Measurements from ENCODE around the gene AGBL1.
"Not testable (repeated sequence)": the region's sequence is repeated elsewhere in the genome, so short reads cannot be mapped to it uniquely, and the experiment has no call there.

Gene AGBL1

GRCh38 chr15:86961669-86962068 is 882.0 kb downstream of the AGBL1 start:
- H3K9me3 Mint-ChIP-seq = no peaks in the 10 kb centered on the region
- no peak for DNase-seq
- no peaks in the 10 kb centered on the region for H3K36me3 Mint-ChIP-seq
- no peaks in the 10 kb centered on the region for H3K27me3 Mint-ChIP-seq
- no peak overlapping the region for H3K27ac Mint-ChIP-seq
- no peak overlapping the region for H3K4me3 Mint-ChIP-seq
- CTCF ChIA-PET = no interaction called here
- no peaks in the 10 kb centered on the region for H3K4me1 Mint-ChIP-seq

GRCh38 chr15:86964271-86964670 is 884.6 kb downstream of the AGBL1 start:
- no peaks in the 10 kb centered on the region for H3K36me3 Mint-ChIP-seq
- no peak overlapping the region for H3K27ac Mint-ChIP-seq
- H3K27me3 Mint-ChIP-seq = no peaks in the 10 kb centered on the region
- CTCF ChIA-PET = no interaction called here
- no peaks in the 10 kb centered on the region for H3K4me1 Mint-ChIP-seq
- no peaks in the 10 kb centered on the region for H3K9me3 Mint-ChIP-seq
- no peak for DNase-seq
- no peak overlapping the region for H3K4me3 Mint-ChIP-seq

GRCh38 chr15:86968244-86968643 is 888.6 kb downstream of the AGBL1 start:
- Mint-ChIP-seq H3K36me3 (no peaks in the 10 kb centered on the region), H3K27me3 (no peaks in the 10 kb centered on the region), H3K4me1 (no peaks in the 10 kb centered on the region), H3K4me3 (no peak overlapping the region), H3K27ac (no peak overlapping the region), H3K9me3 (no peaks in the 10 kb centered on the region)
- no peak for DNase-seq
- CTCF ChIA-PET = no interaction called here

GRCh38 chr15:86969364-86969763 is 889.7 kb downstream of the AGBL1 start:
- Mint-ChIP-seq H3K4me3 (no peak overlapping the region), H3K4me1 (no peaks in the 10 kb centered on the region), H3K9me3 (no peaks in the 10 kb centered on the region), H3K27me3 (no peaks in the 10 kb centered on the region), H3K27ac (no peak overlapping the region), H3K36me3 (no peaks in the 10 kb centered on the region)
- DNase-seq = no peak
- CTCF ChIA-PET = no interaction called here

GRCh38 chr15:86973284-86973844 is 893.7 kb downstream of the AGBL1 start:
- no peaks in the 10 kb centered on the region for H3K36me3 Mint-ChIP-seq
- no peak overlapping the region for H3K27ac Mint-ChIP-seq
- H3K27me3 Mint-ChIP-seq = no peaks in the 10 kb centered on the region
- CTCF ChIA-PET = no interaction called here
- no peak overlapping the region for H3K4me3 Mint-ChIP-seq
- H3K9me3 Mint-ChIP-seq = no peaks in the 10 kb centered on the region
- no peaks in the 10 kb centered on the region for H3K4me1 Mint-ChIP-seq
- DNase-seq = no peak

- Mint-ChIP-seq H3K27me3 (no peaks in the 10 kb centered on the region), H3K27ac (no peak overlapping the region), H3K36me3 (no peaks in the 10 kb centered on the region), H3K9me3 (no peaks in the 10 kb centered on the region), H3K4me3 (no peak overlapping the region), H3K4me1 (no peaks in the 10 kb centered on the region)
- CTCF ChIA-PET = no interaction called here
- no peak for DNase-seq
Observed at GRCh38 chr15:86988033-86988432, 908.4 kb downstream of the AGBL1 start.

GRCh38 chr15:87021751-87022150 is 942.1 kb downstream of the AGBL1 start:
- CTCF ChIA-PET = no interaction called here
- Mint-ChIP-seq H3K27ac (no peak overlapping the region), H3K27me3 (no peaks in the 10 kb centered on the region), H3K4me3 (no peak overlapping the region), H3K9me3 (peaks cover 10% of the 10 kb centered on the region), H3K36me3 (no peaks in the 10 kb centered on the region), H3K4me1 (no peaks in the 10 kb centered on the region)
- DNase-seq = no peak

GRCh38 chr15:87031540-87032230 is 952.0 kb downstream of the AGBL1 start:
- DNase-seq = no peak
- no peaks in the 10 kb centered on the region for H3K27me3 Mint-ChIP-seq
- no peak overlapping the region for H3K4me3 Mint-ChIP-seq
- H3K4me1 Mint-ChIP-seq = no peaks in the 10 kb centered on the region
- H3K36me3 Mint-ChIP-seq = no peaks in the 10 kb centered on the region
- H3K9me3 Mint-ChIP-seq = peaks cover 2% of the 10 kb centered on the region
- CTCF ChIA-PET = interaction anchor here (1.5 kb wide), 1 partner anchor 9 kb away, joined by 3 read pairs; no protein-coding TSS in a partner anchor
- no peak overlapping the region for H3K27ac Mint-ChIP-seq

GRCh38 chr15:87032295-87032694 is 952.6 kb downstream of the AGBL1 start:
- CTCF ChIA-PET = no interaction called here
- Mint-ChIP-seq H3K27me3 (no peaks in the 10 kb centered on the region), H3K4me1 (no peaks in the 10 kb centered on the region), H3K9me3 (peaks cover 2% of the 10 kb centered on the region), H3K4me3 (no peak overlapping the region), H3K36me3 (no peaks in the 10 kb centered on the region), H3K27ac (no peak overlapping the region)
- DNase-seq = no peak

- no peak overlapping the region for H3K4me3 Mint-ChIP-seq
- DNase-seq = no peak
- no peaks in the 10 kb centered on the region for H3K4me1 Mint-ChIP-seq
- H3K27ac Mint-ChIP-seq = no peak overlapping the region
- H3K36me3 Mint-ChIP-seq = no peaks in the 10 kb centered on the region
- peaks cover 2% of the 10 kb centered on the region for H3K9me3 Mint-ChIP-seq
- no peaks in the 10 kb centered on the region for H3K27me3 Mint-ChIP-seq
- CTCF ChIA-PET = no interaction called here
Observed at GRCh38 chr15:87033056-87033455, 953.4 kb downstream of the AGBL1 start.

GRCh38 chr15:87034886-87035285 is 955.2 kb downstream of the AGBL1 start:
- H3K9me3 Mint-ChIP-seq = no peaks in the 10 kb centered on the region
- CTCF ChIA-PET = no interaction called here
- H3K27ac Mint-ChIP-seq = no peak overlapping the region
- no peak overlapping the region for H3K4me3 Mint-ChIP-seq
- no peaks in the 10 kb centered on the region for H3K36me3 Mint-ChIP-seq
- no peak for DNase-seq
- no peaks in the 10 kb centered on the region for H3K4me1 Mint-ChIP-seq
- H3K27me3 Mint-ChIP-seq = no peaks in the 10 kb centered on the region

GRCh38 chr15:87038404-87038803 is 958.7 kb downstream of the AGBL1 start:
- no peaks in the 10 kb centered on the region for H3K9me3 Mint-ChIP-seq
- no peaks in the 10 kb centered on the region for H3K27me3 Mint-ChIP-seq
- no peaks in the 10 kb centered on the region for H3K36me3 Mint-ChIP-seq
- no peak for DNase-seq
- H3K4me3 Mint-ChIP-seq = no peak overlapping the region
- no peaks in the 10 kb centered on the region for H3K4me1 Mint-ChIP-seq
- CTCF ChIA-PET = no interaction called here
- H3K27ac Mint-ChIP-seq = no peak overlapping the region

GRCh38 chr15:87042619-87043018 is 962.9 kb downstream of the AGBL1 start:
- H3K27me3 Mint-ChIP-seq, H3K4me1 Mint-ChIP-seq, CTCF ChIA-PET, H3K27ac Mint-ChIP-seq, DNase-seq, H3K4me3 Mint-ChIP-seq, H3K36me3 Mint-ChIP-seq, H3K9me3 Mint-ChIP-seq: not testable (repeated sequence)

GRCh38 chr15:87045746-87046145 is 966.1 kb downstream of the AGBL1 start:
- DNase-seq = no peak
- H3K27me3 Mint-ChIP-seq = no peaks in the 10 kb centered on the region
- H3K4me1 Mint-ChIP-seq = no peaks in the 10 kb centered on the region
- no peaks in the 10 kb centered on the region for H3K36me3 Mint-ChIP-seq
- H3K9me3 Mint-ChIP-seq = no peaks in the 10 kb centered on the region
- CTCF ChIA-PET = no interaction called here
- no peak overlapping the region for H3K4me3 Mint-ChIP-seq
- H3K27ac Mint-ChIP-seq = no peak overlapping the region

GRCh38 chr15:87047203-87047965 is 967.7 kb downstream of the AGBL1 start:
- H3K27me3 Mint-ChIP-seq = no peaks in the 10 kb centered on the region
- DNase-seq = no peak
- no peaks in the 10 kb centered on the region for H3K9me3 Mint-ChIP-seq
- no peaks in the 10 kb centered on the region for H3K4me1 Mint-ChIP-seq
- H3K4me3 Mint-ChIP-seq = no peak overlapping the region
- H3K36me3 Mint-ChIP-seq = no peaks in the 10 kb centered on the region
- H3K27ac Mint-ChIP-seq = no peak overlapping the region
- CTCF ChIA-PET = no interaction called here
